PC-3 (cell line): ENCODE measurements around the gene CC2D2A. TPM values are rescaled to one million over a fixed set of nuclear protein-coding genes. Genes with fewer than 3 reads are reported as not detected.

Experiments used
- ATAC-seq: fragments of 200-7000 bp; cut with Tn5 transposase; 2 replicates; pipeline ENCODE4 v1.9.1; 2020; ENCODE audit warnings: mild to moderate bottlenecking, moderate library complexity
- BruUV-seq: library from RNA; stranded (reverse); fragments of 400-500 nt; replicated peaks from 2 replicates; lab custom pipeline; 2021; lab: Mats Ljungman, UMichigan
- CTCF ChIA-PET: fragments of 300-600 bp; sonication (Branson Sonifier 250); formaldehyde crosslinking; loops from one replicate; lab custom pipeline; 2022; ENCODE audit warnings: antibody characterized with exemption; lab: Charles Lee
- POLR2A ChIA-PET: fragments of 300-600 bp; sonication (Branson Sonifier 250); formaldehyde crosslinking; loops from one replicate; lab custom pipeline; 2022; ENCODE audit warnings: antibody characterized with exemption; ENCODE audit not compliant: unreplicated experiment; lab: Charles Lee
- DNase-seq: peaks from one replicate; pipeline ENCODE4 v3.0.0-alpha.2; 2015
- H2AFZ ChIP-seq: fragments of 300-600 bp; sonication (generic); 2 replicates; pipeline ENCODE4 v1.6.0; 2016; ENCODE audit warnings: antibody characterized with exemption, low read length
- H3F3A ChIP-seq: fragments of 300-600 bp; sonication (generic); one replicate; pipeline ENCODE4 v1.6.0; 2017; ENCODE audit warnings: antibody characterized with exemption, low read length, control low read depth, mild to moderate bottlenecking; ENCODE audit not compliant: unreplicated experiment
- H3K27ac ChIP-seq: fragments of 300-600 bp; sonication (generic); 2 replicates; pipeline ENCODE4 v1.5.1; 2016; ENCODE audit warnings: mild to moderate bottlenecking, low read length
- H3K27me3 ChIP-seq: fragments of 300-600 bp; sonication (generic); 2 replicates; pipeline ENCODE4 v1.6.1; 2016; ENCODE audit warnings: low read length, mixed read lengths
- H3K36me3 ChIP-seq: fragments of 300-600 bp; sonication (generic); 2 replicates; pipeline ENCODE4 v1.6.1; 2016; ENCODE audit warnings: low read depth, mixed run types, low read length, mixed read lengths
- H3K4me1 ChIP-seq: fragments of 300-600 bp; sonication (generic); 2 replicates; pipeline ENCODE4 v1.5.1; 2016; ENCODE audit warnings: low read length; ENCODE audit not compliant: insufficient read depth
- H3K4me2 ChIP-seq: fragments of 300-600 bp; sonication (generic); 2 replicates; pipeline ENCODE4 v1.6.0; 2016; ENCODE audit warnings: low read length
- H3K4me3 ChIP-seq: fragments of 300-600 bp; sonication (generic); 2 replicates; pipeline ENCODE4 v1.5.1; 2016; ENCODE audit warnings: mild to moderate bottlenecking, low read length, mixed read lengths
- H3K79me2 ChIP-seq: fragments of 300-600 bp; sonication (generic); 2 replicates; pipeline ENCODE4 v1.6.1; 2017; ENCODE audit warnings: low read length, mixed read lengths
- H3K9ac ChIP-seq: fragments of 300-600 bp; sonication (generic); 2 replicates; pipeline ENCODE4 v1.6.0; 2016; ENCODE audit warnings: mild to moderate bottlenecking, low read length
- H3K9me2 ChIP-seq: fragments of 300-600 bp; sonication (generic); replicated peaks from 2 replicates; pipeline ENCODE4 v1.6.1; 2016; ENCODE audit warnings: mixed run types, low read length, mixed read lengths
- H3K9me3 ChIP-seq: fragments of 300-600 bp; sonication (generic); 2 replicates; pipeline ENCODE4 v1.6.1; 2016; ENCODE audit warnings: low read length, mixed read lengths
- H4K20me1 ChIP-seq: fragments of 300-600 bp; sonication (generic); 2 replicates; pipeline ENCODE4 v1.6.1; 2016; ENCODE audit warnings: low read length, mixed read lengths
- EZH2 ChIP-seq: fragments of 300-600 bp; sonication (generic); IDR thresholded peaks from one replicate; pipeline ENCODE4 v1.6.1; 2017; ENCODE audit warnings: antibody characterized with exemption, mild to moderate bottlenecking, low read length; ENCODE audit not compliant: unreplicated experiment
- EZH2phosphoT487 ChIP-seq: fragments of 300-600 bp; sonication (generic); IDR thresholded peaks from 2 replicates; pipeline ENCODE4 v1.6.1; 2018; ENCODE audit warnings: mild to moderate bottlenecking, antibody characterized with exemption, low read length, borderline replicate concordance
- intact Hi-C: fragments of 100-400 bp; cut with micrococcal nuclease; formaldehyde crosslinking; loops from 2 replicates; pipeline ENCODE4 v1.9.0; 2023
- total RNA-seq: library from RNA; depleted of rRNA; stranded (reverse); fragments of >200 nt; gene quantifications from 2 replicates; pipeline ENCODE4 v1.2.3, GENCODE V29; 2014
- TF ChIP-seq, protein P1 (sequence below): fragments of 300-600 bp; sonication (generic); conservative IDR thresholded peaks from 2 replicates; pipeline ENCODE4 v1.5.1; 2017; ENCODE audit warnings: antibody characterized with exemption, low read depth, mild to moderate bottlenecking, low read length

Gene CC2D2A
- total RNA-seq, 1 experiment from 2014 or later: 13.4 TPM

- H3K36me3 ChIP-seq: no peaks in the 10 kb centered on the region
- H3K9me2 ChIP-seq: no peaks in the 10 kb centered on the region
- H3F3A ChIP-seq: no peaks in the 10 kb centered on the region
- H3K27me3 ChIP-seq: no peaks in the 10 kb centered on the region
- no peak overlapping the region for H3K27ac ChIP-seq
- H3K79me2 ChIP-seq: no peaks in the 10 kb centered on the region
- H3K9ac ChIP-seq: no peak overlapping the region
- no peaks in the 10 kb centered on the region for H3K4me1 ChIP-seq
- ATAC-seq: no peak
- no TSS peak for BruUV-seq
- no peak overlapping the region for H3K4me3 ChIP-seq
- intact Hi-C loops: no loop called here
- H3K9me3 ChIP-seq: no peaks in the 10 kb centered on the region
- DNase-seq: no peak
- CTCF ChIA-PET: no interaction called here
- H2AFZ ChIP-seq: no peak overlapping the region
- H4K20me1 ChIP-seq: no peaks in the 10 kb centered on the region
- POLR2A ChIA-PET: no interaction called here
- no peak overlapping the region for H3K4me2 ChIP-seq
- TF ChIP-seq EZH2 (no peak), EZH2phosphoT487 (no peak)
- TF ChIP-seq, protein P1, sequence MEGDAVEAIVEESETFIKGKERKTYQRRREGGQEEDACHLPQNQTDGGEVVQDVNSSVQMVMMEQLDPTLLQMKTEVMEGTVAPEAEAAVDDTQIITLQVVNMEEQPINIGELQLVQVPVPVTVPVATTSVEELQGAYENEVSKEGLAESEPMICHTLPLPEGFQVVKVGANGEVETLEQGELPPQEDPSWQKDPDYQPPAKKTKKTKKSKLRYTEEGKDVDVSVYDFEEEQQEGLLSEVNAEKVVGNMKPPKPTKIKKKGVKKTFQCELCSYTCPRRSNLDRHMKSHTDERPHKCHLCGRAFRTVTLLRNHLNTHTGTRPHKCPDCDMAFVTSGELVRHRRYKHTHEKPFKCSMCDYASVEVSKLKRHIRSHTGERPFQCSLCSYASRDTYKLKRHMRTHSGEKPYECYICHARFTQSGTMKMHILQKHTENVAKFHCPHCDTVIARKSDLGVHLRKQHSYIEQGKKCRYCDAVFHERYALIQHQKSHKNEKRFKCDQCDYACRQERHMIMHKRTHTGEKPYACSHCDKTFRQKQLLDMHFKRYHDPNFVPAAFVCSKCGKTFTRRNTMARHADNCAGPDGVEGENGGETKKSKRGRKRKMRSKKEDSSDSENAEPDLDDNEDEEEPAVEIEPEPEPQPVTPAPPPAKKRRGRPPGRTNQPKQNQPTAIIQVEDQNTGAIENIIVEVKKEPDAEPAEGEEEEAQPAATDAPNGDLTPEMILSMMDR: no peak
Measured at GRCh38 chr4:15562114-15562513, 92.4 kb downstream of the CC2D2A start.

DNA sequence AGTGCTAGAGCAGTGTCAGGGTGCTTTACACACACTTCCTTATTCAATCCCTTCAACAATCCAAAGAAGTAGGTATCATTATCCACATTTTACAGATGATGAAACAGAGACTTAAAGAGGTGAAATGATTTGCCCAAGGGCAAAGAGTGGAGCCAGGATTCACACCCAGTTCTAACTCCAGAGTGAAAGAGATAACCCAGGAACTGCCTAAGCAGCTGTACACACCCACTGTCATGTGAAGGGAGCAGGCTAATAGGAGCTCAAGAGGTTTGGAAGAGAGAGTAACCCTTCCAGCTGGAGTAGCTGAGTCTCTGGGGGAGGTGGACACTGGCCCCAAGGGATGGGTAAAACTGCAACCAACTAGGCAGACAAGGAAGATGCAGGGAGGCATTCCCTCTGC lies 92.9 kb downstream of the CC2D2A start:
- no peak for ATAC-seq
- no peaks in the 10 kb centered on the region for H4K20me1 ChIP-seq
- no peak overlapping the region for H3K9ac ChIP-seq
- POLR2A ChIA-PET: no interaction called here
- no peaks in the 10 kb centered on the region for H3K36me3 ChIP-seq
- H3K9me3 ChIP-seq: no peaks in the 10 kb centered on the region
- H3K9me2 ChIP-seq: no peaks in the 10 kb centered on the region
- no peaks in the 10 kb centered on the region for H3K79me2 ChIP-seq
- no peak overlapping the region for H2AFZ ChIP-seq
- H3K27ac ChIP-seq: no peak overlapping the region
- CTCF ChIA-PET: no interaction called here
- no peaks in the 10 kb centered on the region for H3K4me1 ChIP-seq
- no peaks in the 10 kb centered on the region for H3F3A ChIP-seq
- DNase-seq: no peak
- TF ChIP-seq EZH2 (no peak), EZH2phosphoT487 (no peak)
- TF ChIP-seq, protein P1: no peak
- BruUV-seq: no TSS peak
- no peak overlapping the region for H3K4me2 ChIP-seq
- intact Hi-C loops: no loop called here
- H3K4me3 ChIP-seq: no peak overlapping the region
- no peaks in the 10 kb centered on the region for H3K27me3 ChIP-seq

GRCh38 chr4:15563871-15564270 lies 94.2 kb downstream of the CC2D2A start:
- intact Hi-C loops: no loop called here
- Histone ChIP-seq H3K4me2 (no peak overlapping the region), H2AFZ (no peak overlapping the region), H3K9me3 (no peaks in the 10 kb centered on the region), H3K9ac (no peak overlapping the region), H3K4me3 (no peak overlapping the region), H3K79me2 (no peaks in the 10 kb centered on the region), H3K36me3 (no peaks in the 10 kb centered on the region), H3K27ac (no peak overlapping the region), H3K9me2 (no peaks in the 10 kb centered on the region), H4K20me1 (no peaks in the 10 kb centered on the region), H3K4me1 (no peaks in the 10 kb centered on the region), H3F3A (no peaks in the 10 kb centered on the region), H3K27me3 (no peaks in the 10 kb centered on the region)
- no TSS peak for BruUV-seq
- ATAC-seq (no peak), DNase-seq (no peak)
- ChIA-PET CTCF (no interaction called here), POLR2A (no interaction called here)
- no peak for TF ChIP-seq EZH2phosphoT487
- TF ChIP-seq, protein P1: no peak
